HG02571 (cell line): ENCODE measurements around the gene IRF2.

Experiments used
- ATAC-seq: cut with Tn5 transposase; IDR thresholded peaks from one replicate; pipeline ENCODE4 v1.9.1; 2021; ENCODE audit warnings: mild to moderate bottlenecking, moderate library complexity; ENCODE audit not compliant: unreplicated experiment

IRF2 gene

DNA sequence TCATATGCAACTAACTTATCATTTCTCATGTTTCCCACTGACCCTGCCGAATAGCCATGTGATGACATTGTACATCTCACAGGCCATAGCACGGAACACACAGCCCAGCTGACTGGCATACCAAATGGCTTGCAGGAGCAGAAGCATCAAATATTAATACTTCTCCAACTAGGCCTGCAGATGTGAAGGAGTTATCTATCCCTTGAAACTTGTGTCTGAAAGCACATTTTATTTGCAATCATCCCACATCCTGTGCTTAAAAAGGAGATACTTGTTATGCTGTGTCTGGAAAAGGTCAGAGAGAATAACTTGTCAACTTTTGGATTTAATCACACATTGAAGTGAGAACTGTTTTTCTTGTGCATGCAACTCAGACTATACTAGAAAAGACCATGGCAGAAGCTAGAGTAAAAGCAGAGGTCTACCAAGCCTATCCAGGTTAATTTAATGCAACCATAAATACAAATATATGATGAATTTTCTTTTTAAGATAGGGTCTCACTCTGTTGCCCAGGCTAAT is 100.4 kb downstream of the IRF2 start:
- ATAC-seq: no peak

DNA sequence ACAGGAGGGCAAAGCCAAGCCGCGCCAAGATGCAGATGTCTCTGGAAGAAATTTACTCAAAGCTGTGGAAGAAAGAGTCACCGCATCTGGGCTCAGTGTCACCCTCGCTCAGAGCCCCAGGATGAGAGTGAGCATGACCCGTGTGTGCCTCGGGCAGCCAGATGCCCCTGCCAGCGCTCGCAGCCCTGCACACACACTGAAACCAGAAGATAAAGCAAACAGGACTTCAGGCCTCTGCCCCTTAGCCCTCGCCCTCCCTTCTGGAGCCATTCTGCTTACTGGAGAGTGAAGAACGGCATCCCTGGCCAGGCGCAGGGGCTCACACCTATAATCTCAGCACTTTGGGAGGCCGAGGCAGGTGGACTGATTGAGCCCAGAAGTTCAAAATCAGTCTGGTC is 103.0 kb downstream of the IRF2 start:
- ATAC-seq: no peak

DNA sequence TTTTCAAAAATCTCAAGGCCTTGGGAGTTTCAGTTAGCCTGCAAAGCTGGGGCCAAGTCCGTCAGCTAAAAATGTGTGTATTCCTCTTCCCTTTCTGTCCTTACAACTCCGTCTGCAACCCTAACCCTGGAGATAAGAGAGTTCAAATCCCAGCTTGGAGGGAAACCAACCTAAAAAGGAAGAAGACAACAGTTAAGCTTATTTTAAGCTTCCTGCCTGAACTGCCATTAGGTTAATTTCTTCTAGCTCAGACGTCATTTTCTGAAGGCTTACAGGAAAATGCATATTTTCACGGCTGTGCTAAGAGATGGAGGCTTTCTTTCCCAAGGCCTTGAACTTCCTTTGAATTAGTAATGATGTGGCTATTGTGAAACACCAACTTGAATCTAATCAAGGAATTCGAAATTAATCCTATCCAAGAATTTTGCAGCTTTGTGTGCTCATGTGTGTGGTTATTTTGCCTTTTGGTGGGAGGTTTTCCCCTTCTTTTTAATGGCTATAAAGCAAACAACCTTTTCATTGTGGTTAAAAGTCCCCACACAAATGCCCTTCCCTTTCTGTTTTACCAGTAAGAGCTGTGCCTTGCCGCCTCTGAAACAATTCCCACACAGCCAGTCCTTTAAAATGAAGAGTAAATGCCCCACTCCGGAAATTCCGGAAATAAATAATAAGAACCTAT is 103.5 kb downstream of the IRF2 start:
- ATAC-seq: no peak

DNA sequence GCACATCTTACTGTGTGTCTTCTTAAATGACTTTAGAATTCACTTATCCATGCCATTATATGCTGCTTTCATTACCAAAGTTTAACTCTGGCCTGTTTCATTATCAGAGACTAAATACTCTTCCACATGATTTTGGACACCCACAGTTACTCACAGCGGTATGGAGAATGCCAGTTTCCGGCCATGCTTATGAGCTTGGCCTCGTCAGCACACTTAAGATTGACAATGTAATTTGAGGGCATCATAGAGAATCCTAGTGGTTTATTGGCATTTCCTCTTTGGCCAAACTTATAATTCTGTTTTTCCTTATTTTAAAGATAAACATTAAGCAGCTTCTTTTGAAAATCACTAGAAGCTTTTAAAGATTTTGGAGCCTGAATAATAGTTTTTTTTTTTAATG is 104.5 kb downstream of the IRF2 start:
- ATAC-seq: no peak

DNA sequence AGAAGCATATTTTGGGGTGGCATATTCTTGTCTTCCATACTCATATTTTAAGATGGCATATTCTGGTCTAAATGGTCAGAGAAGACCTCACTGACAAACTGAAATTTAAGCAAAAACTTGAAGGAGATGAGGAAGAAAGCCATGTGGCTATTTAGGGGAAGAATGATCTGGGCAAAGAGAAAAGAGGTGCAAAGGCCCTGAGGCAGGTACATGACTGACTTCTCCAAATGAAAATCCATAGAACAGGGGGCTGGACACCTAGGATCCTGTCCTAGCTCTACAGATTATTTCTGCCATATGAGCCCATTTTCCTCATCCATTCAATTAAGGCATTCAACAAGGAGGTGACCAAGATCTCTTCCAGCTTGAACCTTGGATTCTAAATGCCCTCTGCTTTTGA is 105.6 kb downstream of the IRF2 start:
- ATAC-seq: no peak

DNA sequence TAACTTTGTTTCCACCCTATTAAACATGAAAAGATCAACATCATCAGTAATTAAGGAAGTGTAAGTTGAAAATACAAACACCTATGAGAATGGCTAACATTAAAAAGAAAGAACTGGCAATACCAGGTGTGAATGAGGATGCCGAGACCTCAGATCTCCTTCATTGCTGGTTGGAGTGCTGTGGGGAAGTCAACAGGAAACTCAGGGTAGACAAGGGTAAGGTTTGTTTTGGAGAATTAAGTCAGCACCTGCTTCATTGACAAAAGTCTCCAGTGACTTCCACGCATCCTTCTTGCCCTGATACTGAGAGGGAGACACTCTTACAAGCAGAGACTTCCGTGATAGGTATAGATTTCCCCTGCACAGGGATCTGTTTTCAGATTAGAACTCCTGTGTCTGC is 106.1 kb downstream of the IRF2 start:
- no peak for ATAC-seq

DNA sequence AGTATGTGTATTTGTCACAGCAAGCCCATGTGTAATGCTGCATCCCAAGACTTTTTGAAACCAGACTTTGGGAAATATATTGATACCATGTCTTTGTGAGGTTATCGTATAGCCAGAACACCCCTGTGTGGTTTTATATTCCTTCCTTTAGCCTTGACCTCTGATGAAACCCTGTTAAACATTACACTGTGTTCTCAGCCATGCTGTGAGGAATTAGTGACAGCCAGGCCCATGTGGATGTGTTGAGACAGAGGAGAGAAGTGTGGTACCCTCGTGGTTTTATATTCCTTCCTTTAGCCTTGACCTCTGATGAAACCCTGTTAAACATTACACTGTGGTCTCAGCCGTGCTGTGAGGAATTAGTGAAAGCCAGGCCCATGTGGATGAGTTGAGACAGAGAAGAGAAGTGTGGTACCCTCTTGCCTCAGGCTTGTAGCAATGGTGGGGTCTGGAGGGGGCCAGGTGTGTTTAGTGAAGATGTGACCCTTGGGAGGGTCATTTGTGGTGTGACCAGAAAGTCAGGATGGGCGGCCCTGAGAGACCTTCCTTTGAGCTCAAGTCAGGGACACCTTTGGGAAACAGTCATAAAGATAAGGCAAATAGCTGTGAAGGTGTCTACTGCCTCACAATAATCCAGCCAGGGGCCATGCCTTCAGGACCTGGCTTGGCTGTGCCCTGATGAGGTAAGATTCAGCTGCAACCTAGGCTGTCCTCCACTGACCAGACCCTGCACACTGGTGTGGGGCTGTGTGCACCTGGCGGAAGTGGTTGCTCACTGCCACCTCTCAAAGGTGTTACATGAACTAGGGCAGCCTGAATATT is 110.0 kb downstream of the IRF2 start:
- no peak for ATAC-seq

DNA sequence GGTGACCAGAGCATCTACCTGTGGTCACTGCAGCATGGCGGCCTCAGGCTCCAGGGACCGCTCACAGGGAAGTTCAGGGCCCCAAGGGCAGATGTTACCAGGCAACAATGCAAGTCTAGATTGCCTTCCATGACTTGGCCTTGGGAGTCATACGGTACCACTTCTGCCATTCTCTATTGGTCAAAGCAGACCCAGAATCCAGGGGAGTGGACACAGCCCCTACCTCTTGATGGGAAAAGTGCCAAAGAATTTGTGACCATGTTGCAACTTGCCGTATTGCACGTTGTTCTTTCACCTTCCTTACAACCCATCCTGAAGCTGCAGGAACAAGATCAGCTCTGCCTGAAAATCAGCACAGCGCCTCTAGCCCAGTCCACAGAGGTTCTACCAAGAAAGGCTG is 111.1 kb downstream of the IRF2 start:
- ATAC-seq: no peak

DNA sequence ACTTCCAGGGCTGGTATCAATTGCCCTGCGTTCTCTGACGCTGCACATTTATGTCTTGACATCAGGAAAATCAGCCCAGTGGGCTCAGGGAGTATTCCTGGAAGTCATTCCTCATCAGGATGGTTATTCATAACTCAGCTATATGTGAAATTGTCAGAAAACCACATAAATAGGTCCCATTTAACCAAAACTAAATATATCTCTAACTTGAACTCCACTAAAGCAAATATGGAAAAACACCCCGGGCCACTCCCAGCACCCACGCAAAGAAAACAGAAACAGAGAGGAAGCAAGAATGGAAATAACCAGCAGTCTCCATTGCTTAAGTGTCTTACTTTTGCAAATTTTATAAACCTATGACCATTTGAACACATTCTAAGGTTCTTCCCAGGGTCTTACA is 112.0 kb downstream of the IRF2 start:
- ATAC-seq: no peak

DNA sequence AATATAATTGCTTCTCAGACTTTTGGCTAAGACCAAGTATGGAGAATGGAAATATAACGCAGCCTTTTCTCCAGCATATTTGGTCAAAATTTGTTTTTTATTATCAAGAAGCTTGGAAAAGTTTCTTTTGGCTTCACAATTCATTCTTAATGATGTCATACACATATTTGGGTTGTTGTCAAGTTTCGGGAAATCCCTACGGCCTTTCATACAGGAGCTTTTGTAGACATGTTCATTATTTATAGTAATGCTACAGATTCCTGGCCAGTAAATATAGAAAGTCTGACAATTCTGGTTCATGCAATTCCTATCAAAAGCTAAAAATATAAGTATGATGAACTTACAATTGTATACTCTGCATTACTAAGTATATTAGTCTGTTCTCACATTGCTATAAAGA is 112.9 kb downstream of the IRF2 start:
- no peak for ATAC-seq

DNA sequence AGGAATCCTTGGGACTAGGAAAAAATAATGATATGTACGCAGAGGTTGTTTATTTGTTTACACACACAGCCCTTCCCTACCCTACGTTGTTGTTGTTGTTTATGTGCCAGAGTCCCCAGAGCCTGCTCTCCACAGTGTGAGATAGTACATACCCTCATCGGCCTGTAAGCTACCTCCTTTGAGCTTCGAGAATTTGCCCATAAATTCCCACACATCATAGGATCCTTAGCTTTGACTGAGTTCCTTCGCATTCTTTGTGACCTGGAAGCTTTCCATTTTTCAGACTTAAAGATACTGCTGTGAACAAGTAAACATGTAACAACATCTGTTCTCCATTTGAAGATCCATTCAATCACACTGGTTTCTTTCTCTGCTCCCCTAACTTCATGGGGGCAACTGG is 114.5 kb downstream of the IRF2 start:
- no peak for ATAC-seq

DNA sequence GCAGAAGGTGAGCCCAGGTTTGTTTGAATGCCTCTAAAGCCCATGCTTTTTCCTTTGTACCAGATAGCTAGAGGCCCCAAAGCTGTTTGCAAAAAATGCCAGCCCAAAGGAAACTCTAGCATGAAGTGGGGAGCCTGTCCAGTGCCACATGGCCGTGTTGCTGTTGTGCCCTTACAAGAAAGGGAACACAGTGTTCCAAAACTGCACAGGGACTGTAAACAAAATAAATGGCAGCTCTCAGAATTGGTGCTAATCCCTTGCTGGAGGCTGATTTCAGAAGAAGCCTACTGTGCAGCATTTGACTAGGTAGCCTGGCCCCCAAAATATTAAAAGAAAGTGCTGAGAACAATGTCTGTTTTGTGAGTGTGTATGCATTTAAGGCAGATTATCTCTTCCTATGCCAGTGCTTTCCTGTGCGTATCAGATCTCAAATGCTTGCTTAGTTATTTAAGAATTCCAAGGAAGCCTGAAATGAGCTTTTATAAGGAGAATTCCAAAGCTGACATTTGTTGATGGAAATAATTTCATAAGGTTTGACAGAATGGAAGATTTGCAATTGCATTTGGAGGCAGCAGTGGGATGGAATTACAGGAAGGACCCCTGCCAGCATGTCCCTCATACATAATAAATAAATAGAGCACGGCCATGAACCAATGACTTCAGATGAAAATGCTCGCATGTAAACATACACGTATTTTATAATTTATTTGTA is 115.7 kb downstream of the IRF2 start:
- no peak for ATAC-seq

DNA sequence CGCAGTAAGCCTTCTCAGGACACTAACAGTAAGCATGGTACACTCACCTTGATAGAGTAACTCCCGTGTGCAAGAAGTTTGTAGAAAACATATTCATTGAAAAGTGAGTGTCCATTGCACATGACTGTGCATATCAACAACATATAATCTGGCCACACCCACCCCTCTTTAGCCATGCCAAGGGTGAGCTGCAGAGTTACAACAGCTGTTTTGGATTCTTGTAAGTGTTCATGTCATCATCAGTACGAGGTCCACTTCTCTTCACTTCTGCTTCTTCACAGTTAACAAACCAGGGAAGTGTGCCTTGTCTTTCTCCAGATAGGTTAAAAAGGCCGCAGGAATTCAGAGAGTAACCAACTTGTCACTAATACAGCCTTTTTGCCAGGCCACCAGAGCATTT is 116.6 kb downstream of the IRF2 start:
- ATAC-seq: no peak

DNA sequence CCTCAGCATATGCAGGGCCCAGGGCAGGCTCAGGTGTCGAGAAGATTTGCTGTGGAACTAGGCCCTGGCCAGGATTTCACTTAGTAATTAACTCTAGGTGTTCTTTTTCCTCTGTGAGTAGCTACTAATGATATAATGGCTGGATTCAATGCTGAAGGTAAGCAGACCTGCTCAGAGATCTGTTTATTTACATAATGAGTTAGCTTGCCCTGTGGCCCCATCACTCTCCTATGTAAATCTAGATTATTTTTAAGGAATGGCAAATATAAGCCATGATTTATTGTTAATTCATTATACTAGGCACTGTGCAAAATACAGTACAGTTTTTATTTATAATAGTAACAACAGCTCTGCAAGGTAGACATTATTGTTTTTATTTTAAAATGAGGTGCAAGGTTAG is 117.2 kb downstream of the IRF2 start:
- no peak for ATAC-seq

DNA sequence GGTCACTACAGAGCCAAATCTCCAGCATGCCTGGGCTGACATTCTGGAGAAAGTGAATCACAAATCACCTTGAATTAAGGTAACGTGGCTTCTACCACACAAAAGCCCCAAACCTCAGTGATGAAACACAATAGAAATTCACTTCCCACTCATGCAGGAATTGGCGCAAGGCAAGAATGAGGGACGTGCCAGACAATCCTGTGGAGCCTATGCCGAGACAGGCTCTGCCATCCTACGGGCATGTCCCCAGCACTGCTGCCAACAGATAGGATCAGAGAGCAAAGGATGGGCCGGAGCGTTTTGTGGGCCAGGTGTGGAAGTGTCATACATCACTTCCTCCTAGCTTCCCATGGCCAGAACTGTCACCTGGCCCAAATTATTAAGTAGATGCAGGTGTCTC is 118.0 kb downstream of the IRF2 start:
- no peak for ATAC-seq

DNA sequence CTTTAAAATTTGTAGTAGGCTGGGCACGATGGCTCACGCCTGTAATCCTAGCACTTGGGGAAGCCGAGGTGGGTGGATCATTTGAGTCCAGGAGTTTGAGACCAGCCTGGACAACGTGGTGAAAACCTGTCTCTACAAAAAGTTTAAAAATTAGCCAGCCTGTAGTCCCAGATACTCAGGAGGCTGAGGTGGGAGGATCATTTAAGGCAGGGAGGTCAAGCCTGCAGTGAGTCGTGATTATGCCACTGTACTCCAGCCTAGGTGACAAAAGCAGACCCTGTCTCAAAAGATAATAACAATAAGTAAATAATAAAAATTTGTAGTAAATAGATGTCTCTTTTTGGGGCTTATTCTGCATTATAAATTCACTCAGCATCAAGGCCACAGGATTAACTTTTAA is 118.5 kb downstream of the IRF2 start:
- no peak for ATAC-seq

DNA sequence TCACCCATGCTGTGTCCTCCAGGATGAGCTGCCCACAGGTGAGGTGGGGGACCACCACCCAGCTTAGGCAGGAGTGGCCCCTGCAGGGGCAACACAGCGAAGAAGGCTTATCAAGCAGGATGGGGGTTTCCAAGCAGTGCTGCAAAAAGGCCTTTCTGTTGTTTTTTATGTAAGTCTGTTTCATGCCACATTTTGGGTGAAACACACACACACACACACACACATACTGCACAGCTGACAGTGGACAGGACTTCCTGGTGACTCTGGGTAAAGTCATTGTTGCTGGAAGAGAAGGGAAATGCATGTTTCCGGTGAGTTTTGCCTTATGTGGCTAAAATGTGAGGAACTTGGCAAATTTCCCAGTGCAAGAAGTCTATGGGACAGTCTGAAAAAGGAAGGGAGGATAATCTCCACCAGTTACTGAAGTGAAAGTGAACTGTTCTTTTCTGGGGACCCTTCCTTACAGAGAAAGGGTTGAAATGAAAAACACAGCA is 119.2 kb downstream of the IRF2 start:
- no peak for ATAC-seq

DNA sequence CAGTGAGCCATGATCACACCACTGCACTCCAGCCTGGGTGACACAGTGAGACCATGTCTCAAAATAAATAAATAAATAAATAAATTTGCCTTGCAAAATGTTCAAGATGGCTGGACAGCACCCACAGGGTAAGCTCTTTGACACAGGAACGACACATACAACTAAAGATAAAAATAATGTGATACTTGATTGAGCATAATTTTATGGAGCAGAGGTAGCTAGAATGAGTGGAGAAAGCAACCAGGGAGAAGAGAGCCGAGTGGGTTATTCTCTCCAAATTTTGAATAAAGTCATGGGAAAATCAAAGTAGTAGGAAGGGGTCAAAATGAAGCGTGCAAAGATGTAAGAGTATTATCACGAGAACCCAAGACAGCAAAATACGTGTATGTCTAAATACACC is 121.5 kb downstream of the IRF2 start:
- no peak for ATAC-seq

DNA sequence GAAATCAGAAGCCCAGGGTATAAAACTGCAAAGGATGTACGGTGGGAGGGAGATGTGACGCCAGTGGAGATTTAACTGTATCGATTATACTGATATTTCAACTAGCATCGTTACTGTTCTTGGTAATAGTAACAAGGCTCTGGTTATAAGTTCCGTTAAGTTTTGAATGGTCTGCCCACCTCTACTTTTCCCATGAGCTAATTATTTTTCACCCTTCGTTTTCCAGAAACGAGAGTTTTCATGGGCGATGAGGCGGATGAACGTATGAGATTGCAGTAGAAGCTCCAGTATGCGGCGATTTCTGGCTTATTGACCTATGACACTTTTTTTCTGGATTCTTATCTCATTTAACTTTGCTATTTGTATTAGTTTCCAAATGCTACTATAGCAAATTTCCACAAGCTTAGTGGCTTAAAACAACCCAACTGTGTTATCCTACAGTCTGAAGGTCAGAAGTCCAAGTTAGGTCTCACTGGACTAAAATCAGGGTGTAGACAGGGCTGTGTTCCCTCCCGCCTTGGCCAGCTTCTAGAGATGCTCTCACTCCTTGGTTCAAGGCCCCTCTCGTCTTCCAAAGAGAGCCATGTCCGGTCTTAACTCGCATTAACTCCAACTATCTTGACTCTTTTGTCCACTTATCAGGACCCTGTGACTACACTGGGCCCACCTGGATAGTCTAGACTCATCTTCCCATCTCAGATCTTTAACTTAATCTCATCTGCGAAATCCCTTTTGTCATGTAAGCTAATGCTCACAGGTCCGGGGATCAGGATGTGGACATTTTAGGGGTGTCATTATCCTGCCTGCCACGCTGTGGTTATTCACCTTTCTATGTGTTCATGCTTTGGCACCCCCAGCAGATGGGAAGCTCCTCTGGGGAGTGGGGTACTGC is 122.5 kb downstream of the IRF2 start:
- no peak for ATAC-seq

DNA sequence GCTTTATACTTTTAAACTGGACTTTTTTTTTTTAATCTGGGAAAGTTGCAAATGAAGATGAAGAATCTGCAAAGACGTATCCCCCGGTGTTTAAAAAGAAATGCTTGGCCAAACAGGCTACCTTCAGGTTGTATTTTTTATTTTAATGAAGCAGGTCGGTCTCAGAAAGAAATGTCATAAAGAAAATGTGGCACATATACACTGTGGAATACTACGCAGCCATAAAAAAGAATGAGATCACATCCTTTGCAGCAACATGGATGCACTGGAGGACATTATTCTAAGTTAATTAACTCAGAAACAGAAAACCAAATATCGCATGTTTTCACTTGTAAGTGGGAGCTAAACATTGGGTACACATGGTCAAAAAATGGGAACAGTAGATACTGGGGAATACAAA is 123.4 kb downstream of the IRF2 start:
- ATAC-seq: no peak
